Fibroblast of villous mesenchyme (primary cell): ENCODE measurements around the gene TMEM106C. TPM values are rescaled to one million over a fixed set of nuclear protein-coding genes. Genes with fewer than 3 reads are reported as not detected.

Source experiments
- DNase-seq: peaks from one replicate; pipeline ENCODE4 v3.0.0-alpha.2; 2010; ENCODE audit warnings: low read depth
- H3K4me3 ChIP-seq: 2 replicates; pipeline ENCODE4 v1.5.1; 2011; ENCODE audit warnings: low read depth, mild to moderate bottlenecking, low read length
- total RNA-seq: library from RNA; depleted of rRNA; stranded (reverse); fragments of >200 nt; gene quantifications from 2 replicates; pipeline ENCODE4 v1.2.3, GENCODE V29; 2012
- TF ChIP-seq, protein P1 (sequence below): IDR thresholded peaks from 2 replicates; pipeline ENCODE4 v1.5.1; 2012; ENCODE audit warnings: low read depth, mild to moderate bottlenecking, low read length; ENCODE audit not compliant: insufficient read depth

Gene TMEM106C
- total RNA-seq, 1 donor: 100 TPM

DNA sequence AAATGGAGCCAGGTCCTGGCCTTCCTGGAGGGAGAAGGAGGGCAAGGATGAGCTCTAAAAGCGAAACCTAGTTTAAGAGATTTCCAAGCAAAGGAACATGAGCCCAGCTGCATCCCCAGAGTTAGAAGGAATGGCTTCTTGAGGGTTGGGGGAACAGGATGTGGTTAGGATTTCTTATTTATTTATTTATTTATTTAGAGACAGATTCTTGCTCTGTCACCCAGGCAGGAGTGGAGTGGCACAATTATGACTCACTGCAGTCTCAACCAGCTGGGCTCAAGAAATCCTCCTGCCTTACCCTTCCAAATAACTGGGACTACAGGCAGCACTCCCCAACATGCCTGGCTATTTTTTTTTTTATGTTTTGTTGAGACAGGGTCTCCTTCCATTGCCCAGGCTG lies 25.3 kb upstream of the TMEM106C start:
- TF ChIP-seq, protein P1, sequence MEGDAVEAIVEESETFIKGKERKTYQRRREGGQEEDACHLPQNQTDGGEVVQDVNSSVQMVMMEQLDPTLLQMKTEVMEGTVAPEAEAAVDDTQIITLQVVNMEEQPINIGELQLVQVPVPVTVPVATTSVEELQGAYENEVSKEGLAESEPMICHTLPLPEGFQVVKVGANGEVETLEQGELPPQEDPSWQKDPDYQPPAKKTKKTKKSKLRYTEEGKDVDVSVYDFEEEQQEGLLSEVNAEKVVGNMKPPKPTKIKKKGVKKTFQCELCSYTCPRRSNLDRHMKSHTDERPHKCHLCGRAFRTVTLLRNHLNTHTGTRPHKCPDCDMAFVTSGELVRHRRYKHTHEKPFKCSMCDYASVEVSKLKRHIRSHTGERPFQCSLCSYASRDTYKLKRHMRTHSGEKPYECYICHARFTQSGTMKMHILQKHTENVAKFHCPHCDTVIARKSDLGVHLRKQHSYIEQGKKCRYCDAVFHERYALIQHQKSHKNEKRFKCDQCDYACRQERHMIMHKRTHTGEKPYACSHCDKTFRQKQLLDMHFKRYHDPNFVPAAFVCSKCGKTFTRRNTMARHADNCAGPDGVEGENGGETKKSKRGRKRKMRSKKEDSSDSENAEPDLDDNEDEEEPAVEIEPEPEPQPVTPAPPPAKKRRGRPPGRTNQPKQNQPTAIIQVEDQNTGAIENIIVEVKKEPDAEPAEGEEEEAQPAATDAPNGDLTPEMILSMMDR: no peak
- DNase-seq: peak; percentile 46
- H3K4me3 ChIP-seq: no peak overlapping the region

DNA sequence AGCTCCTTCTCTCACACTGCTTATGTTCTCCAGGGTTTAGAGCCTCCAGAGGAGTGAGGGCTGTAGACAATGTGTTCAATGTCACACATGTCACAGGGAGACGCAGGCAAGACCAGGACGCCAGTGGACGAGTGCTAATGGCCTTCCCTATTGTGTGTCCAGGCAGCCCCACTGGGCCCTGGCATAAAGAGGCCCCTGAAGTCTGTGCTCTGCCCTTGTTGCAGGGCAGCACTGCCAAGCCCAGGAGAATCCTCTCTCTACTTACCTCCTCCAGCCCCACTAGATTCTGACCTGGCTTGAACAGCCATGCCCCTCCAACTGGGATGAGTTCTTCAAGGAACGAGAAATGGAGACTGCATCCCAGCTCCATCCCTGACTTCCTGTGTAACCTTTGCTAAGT lies 24.8 kb upstream of the TMEM106C start:
- no peak for DNase-seq
- TF ChIP-seq, protein P1: no peak
- H3K4me3 ChIP-seq: no peak overlapping the region

DNA sequence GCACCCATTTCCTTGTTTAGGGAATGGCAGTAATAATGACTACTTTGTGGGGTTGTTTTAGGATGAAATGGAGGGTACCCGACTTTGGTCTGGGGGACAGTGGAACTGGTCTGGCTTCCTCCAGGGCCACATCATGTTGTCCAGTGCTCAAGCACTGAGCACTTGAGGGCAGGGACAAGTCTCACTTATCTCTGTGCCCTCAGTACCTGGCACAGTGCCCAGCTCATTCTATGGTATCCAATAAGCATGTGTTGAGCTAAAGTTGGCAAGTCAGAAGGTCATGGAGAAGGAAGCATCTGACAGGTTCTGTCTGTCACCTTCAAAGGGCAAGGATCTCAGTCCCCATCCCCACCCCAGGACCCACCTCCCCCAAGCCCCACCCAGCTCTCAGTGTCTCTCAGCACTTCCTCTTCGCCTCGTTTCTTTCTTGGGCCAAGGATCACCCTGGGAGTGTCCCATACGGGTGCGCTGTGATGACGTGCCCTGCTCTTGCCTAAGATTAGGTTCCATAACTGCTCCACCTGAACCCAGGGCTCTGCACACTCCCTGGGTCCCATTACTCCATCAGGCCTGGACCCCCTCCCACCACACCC lies 24.3 kb upstream of the TMEM106C start:
- no peak overlapping the region for H3K4me3 ChIP-seq
- TF ChIP-seq, protein P1: no peak
- DNase-seq: no peak

DNA sequence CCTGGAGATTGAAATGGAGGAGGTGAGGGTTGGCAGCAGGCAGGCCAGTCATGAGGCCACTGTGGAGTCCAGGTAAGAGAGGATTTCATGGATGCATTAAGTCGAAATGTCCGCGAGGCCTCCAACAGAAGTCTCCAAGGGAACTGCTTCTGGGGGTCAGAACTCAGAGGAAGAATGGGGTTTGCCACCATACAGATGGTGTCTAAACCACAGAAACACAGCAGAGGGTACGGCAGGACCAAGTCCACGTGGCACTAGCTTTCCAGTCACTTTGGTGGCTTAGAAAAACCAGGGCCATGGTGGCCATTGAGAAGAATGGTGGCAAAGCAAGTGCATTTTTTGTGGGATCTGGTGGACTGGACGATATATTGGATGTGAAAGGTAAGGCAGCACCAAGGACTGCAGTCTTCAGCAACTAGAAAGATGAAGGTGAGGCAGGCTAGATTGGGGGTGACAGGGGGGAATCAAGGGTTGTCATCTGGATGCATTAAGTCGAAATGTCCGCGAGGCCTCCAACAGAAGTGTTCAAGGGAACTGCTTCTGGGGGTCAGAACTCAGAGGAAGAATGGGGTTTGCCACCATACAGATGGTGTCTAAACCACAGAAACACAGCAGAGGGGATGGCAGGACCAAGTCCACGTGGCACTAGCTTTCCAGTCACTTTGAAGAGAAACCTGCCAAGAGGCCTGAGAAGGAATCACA lies 22.5 kb upstream of the TMEM106C start:
- DNase-seq: no peak
- H3K4me3 ChIP-seq: no peak overlapping the region
- TF ChIP-seq, protein P1: no peak

DNA sequence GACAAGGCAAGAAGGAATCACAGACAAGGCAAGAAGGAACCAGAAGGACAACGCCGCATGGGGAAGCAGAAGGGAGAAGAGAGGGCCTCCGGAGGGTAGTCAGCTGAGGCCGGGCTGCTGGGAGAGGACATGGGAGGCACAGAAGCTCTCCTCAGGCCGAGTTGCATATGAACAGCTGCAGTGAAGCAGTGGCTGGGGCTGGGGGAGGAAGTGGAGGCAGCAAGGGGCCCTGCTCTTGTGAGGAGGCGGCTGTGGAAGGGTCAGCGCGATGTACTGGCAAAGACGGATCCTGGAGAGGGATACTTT lies 22.0 kb upstream of the TMEM106C start:
- no peak overlapping the region for H3K4me3 ChIP-seq
- DNase-seq: no peak
- TF ChIP-seq, protein P1: no peak

DNA sequence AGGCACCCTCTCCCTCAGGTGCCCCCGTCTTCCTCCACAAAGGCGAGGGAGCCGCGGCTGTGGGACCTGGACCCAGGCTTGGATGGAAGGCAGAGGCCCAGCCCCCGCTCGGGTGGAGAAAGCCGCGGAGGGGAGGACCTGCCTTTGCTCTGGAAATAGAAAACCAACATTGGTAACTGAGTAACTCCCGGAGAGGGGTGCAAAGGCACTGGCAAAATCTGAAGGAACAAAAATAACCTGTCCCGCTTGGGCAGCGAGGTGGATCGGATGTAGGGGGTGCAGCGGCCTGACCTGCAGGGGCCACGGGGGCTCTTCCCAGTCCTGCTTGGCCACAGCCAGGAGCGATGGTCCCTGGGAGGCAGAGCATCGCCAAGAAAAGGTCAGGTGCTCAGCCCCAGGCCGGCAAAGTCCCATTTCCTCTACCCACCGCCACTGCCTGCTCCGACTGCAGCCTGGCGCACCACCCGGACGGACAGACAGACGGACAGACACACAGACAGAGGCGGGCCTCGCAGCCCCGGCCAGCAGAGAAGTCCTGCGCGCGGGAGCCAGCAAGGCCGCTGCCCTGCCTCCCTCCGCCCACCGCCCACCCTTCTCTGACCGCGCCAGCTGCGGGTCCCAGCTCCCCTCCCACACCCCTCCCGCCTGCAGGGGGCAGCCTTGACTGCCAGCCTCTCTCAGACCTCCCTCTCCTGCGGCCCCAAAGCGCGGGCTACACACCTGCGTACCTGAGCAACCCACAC lies 21.4 kb upstream of the TMEM106C start:
- TF ChIP-seq, protein P1: peak; percentile 12
- no peak overlapping the region for H3K4me3 ChIP-seq
- DNase-seq: no peak
